Omental fat pad (tissue), 4 donors: Measurements from ENCODE around the gene TMEM59L. TPM values are rescaled to one million over a fixed set of nuclear protein-coding genes. Genes with fewer than 3 reads are reported as not detected.

Source experiments
- ATAC-seq: fragments of 150-250 bp; one replicate; pipeline ENCODE4 v1.9.1; 2016; ENCODE audit warnings: mild to moderate bottlenecking, moderate library complexity; ENCODE audit not compliant: low FRiP score
- DNase-seq: peaks from one replicate; pipeline ENCODE4 v3.0.0-alpha.2; 2019; ENCODE audit warnings: low spot score
- CTCF ChIP-seq, 3 donors: fragments of 450-650 bp; IDR thresholded peaks; one replicate each; pipeline ENCODE4 v1.5.1; 2016 to 2017; ENCODE audit warnings: antibody characterized with exemption in 3 of 3, mild to moderate bottlenecking in 3 of 3, moderate library complexity in 2 of 3
- total RNA-seq, 4 donors: library from RNA; depleted of rRNA; stranded (reverse); fragments of >200 nt; gene quantifications; one replicate each; pipeline ENCODE4 v1.1.0, GENCODE V29; 2016

TMEM59L gene
- total RNA-seq, 4 donors from 2014 or later, result 0.28 to 0.79 TPM; not detected in 2

- TF ChIP-seq CTCF (IDR thresholded peaks at IDR 0.05), result no peak
- ATAC-seq (no peak), DNase-seq (no peak)
These were observed 7.6 kb downstream of the TMEM59L start for GRCh38 chr19:18620311-18620710.

DNA sequence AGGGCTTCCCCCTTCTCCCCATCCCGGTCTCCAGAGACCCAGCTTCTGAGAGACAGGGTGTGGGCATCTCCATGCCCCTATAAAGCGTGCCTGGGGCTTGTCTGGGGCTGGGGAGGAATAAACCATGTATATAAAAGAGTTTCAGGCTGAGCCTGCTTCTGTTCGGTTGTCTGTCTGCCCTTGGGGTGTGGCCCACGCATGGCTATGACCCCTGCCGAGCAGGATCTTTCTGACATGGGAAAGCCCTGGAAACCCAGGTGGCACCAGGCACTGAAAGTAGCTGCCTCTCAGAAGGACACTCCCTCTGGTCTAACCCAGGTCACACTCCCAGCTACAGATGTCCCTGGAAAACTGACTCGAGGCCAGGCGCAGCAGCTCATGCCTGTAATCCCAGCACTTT, 8.2 kb downstream of the TMEM59L start:
- ATAC-seq, result no peak
- TF ChIP-seq CTCF (IDR thresholded peaks at IDR 0.05), result no peak
- DNase-seq, result no peak

GRCh38 chr19:18626906-18627305, 14.2 kb downstream of the TMEM59L start:
- no peak for ATAC-seq
- DNase-seq, result no peak
- TF ChIP-seq CTCF (IDR thresholded peaks at IDR 0.05), result no peak

DNA sequence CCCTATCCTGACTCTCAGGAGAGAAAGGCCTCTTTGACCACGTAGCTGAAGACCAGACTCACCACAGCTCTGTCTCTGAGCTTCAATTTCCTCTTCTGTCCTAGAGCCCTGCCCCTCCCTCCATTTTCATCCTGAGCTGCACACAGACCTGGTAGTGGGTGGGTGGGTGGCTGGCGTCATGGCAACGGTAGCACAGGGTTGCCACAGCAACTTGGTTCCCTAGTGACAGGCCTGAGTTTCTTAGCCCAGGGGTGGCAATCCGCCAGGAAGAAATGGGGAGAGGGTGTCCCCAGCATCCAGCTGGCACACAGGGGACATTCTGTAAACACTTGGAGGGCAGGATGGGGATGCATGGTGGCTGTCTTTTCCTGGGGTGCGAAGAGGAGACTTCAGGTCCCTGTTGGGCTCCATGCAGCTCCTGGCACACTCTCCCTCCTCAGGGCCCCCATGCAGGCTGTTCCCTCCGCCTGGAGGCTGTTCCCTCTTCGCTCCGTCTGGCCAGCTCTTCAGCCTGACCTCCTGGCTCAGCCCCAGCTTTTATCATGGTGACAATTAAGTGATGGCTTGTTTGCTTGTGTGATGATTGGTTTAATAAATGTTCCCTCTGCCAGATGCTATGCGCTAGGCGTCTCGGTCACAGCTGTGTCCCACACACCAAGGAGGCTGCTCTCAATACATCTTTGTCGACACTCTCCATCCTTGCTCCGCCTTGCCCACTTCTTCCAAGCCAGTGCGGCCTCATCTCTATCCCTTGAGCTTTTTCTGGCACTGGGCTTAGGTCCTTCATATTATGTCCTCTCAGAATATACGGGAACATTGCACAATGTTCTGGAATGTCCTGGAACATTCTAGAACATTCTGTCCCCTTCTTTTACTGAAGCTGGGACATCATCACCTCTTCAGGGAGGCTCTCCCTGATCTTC, 16.8 kb downstream of the TMEM59L start:
- TF ChIP-seq CTCF (IDR thresholded peaks at IDR 0.05), result no peak
- DNase-seq (no peak), ATAC-seq (no peak)

GRCh38 chr19:18633321-18633720, 20.7 kb downstream of the TMEM59L start:
- no peak for ATAC-seq
- no peak for DNase-seq
- no peak for TF ChIP-seq CTCF (IDR thresholded peaks at IDR 0.05)

DNA sequence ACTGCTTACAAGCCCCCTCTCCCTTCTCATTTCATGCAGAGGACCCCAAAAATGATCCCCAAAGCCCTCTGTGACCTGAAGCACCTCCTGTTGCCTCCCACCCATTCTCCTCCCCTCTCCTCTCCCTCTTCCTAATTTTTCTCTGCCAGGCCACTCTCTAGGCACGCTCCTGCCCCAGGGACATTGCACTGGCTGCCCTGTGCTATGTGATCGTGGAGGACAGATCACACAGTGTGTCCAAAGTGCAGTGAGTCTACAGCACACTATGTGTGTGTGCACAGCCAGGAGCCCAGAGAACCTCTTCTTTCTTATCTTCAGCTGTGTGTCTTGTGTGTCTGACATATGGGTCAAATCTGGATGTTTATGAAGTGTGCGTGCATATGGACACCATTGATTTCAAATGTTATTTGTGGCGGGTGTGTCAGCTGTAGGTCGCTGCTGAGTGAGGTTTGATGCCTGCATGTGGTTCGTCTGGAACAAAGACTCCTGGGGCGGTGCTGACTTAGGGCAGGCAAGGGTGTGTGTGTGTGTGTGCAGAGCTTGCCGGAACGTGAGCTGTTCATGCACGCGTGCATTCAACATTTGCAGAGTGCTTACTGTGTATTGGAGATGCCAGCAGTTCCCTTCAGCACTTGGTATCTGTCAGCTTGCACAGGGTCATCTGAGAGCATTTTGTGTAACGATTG, 22.1 kb downstream of the TMEM59L start:
- DNase-seq (no peak), ATAC-seq (no peak)
- TF ChIP-seq CTCF (IDR thresholded peaks at IDR 0.05), result no peak
